IMR-90 (cell line): ENCODE measurements around the gene PLAC9. TPM values are rescaled to one million over a fixed set of nuclear protein-coding genes. Genes with fewer than 3 reads are reported as not detected.

Experiments
- ATAC-seq: fragments of 200-7000 bp; cut with Tn5 transposase; 2 replicates; pipeline ENCODE4 v1.9.1; 2020; ENCODE audit warnings: low read depth, mild to moderate bottlenecking, moderate library complexity
- BruUV-seq: library from RNA; stranded (reverse); fragments of 400-500 nt; replicated peaks from 2 replicates; lab custom pipeline; 2021; lab: Mats Ljungman, UMichigan
- CTCF ChIA-PET: fragments of 300-600 bp; formaldehyde crosslinking; extraction: SDS; loops from one replicate; lab custom pipeline; 2021; ENCODE audit warnings: antibody characterized with exemption; lab: Yijun Ruan, JAX
- POLR2A ChIA-PET: fragments of 300-600 bp; sonication (Branson Sonifier 250); formaldehyde crosslinking; loops from one replicate; lab custom pipeline; 2022; ENCODE audit warnings: antibody characterized with exemption; ENCODE audit not compliant: unreplicated experiment; lab: Charles Lee
- DNase-seq: peaks from one replicate; pipeline ENCODE4 v3.0.0; 2013
- H2AFZ ChIP-seq: replicated peaks from 2 replicates; pipeline ENCODE3; 2013; ENCODE audit warnings: low read length, mild to moderate bottlenecking; ENCODE audit not compliant: poor library complexity
- H2AK5ac ChIP-seq: 2 replicates; pipeline ENCODE4 v1.6.1; 2013; ENCODE audit warnings: low read depth, low read length, inconsistent platforms
- H2AK9ac ChIP-seq: replicated peaks from 2 replicates; pipeline ENCODE3; 2013; ENCODE audit warnings: mild to moderate bottlenecking, low read depth, low read length, moderate library complexity; ENCODE audit not compliant: poor library complexity
- H2BK120ac ChIP-seq: 2 replicates; pipeline ENCODE4 v1.6.1; 2013; ENCODE audit warnings: low read depth, low read length, inconsistent platforms
- H2BK15ac ChIP-seq: 3 replicates; pipeline ENCODE4 v1.6.1; 2013; ENCODE audit warnings: low read depth, low read length, inconsistent platforms
- H2BK20ac ChIP-seq: 2 replicates; pipeline ENCODE4 v1.6.1; 2013; ENCODE audit warnings: low read depth, mild to moderate bottlenecking, inconsistent platforms, low read length, moderate library complexity
- H2BK5ac ChIP-seq: 2 replicates; pipeline ENCODE4 v1.6.1; 2013; ENCODE audit warnings: mild to moderate bottlenecking, low read depth, low read length, inconsistent platforms; ENCODE audit not compliant: poor library complexity, severe bottlenecking
- H3K14ac ChIP-seq: replicated peaks from 2 replicates; pipeline ENCODE4 v1.6.1; 2013; ENCODE audit warnings: low read depth, low read length, inconsistent platforms
- H3K18ac ChIP-seq: 2 replicates; pipeline ENCODE4 v1.6.1; 2013; ENCODE audit warnings: low read depth, low read length, control low read depth
- H3K23ac ChIP-seq: 2 replicates; pipeline ENCODE4 v1.6.1; 2013; ENCODE audit warnings: low read depth, low read length, inconsistent platforms
- H3K27ac ChIP-seq: 2 replicates; pipeline ENCODE4 v1.5.1; 2013; ENCODE audit warnings: mild to moderate bottlenecking, control low read depth, low read length; ENCODE audit not compliant: insufficient read depth
- H3K27me3 ChIP-seq: 2 replicates; pipeline ENCODE4 v1.6.1; 2013; ENCODE audit warnings: low read length; ENCODE audit not compliant: control insufficient read depth, insufficient read depth
- H3K36me3 ChIP-seq: 2 replicates; pipeline ENCODE4 v1.6.1; 2013; ENCODE audit warnings: low read length, mixed read lengths; ENCODE audit not compliant: control insufficient read depth, insufficient read depth
- H3K4ac ChIP-seq: 2 replicates; pipeline ENCODE4 v1.6.1; 2013; ENCODE audit warnings: low read depth, low read length, inconsistent platforms
- H3K4me1 ChIP-seq: 2 replicates; pipeline ENCODE4 v1.6.1; 2013; ENCODE audit warnings: low read length, mixed read lengths; ENCODE audit not compliant: control insufficient read depth, insufficient read depth
- H3K4me2 ChIP-seq: 2 replicates; pipeline ENCODE4 v1.6.1; 2013; ENCODE audit warnings: low read depth, mild to moderate bottlenecking, control low read depth, low read length, moderate library complexity
- H3K4me3 ChIP-seq: 2 replicates; pipeline ENCODE4 v1.5.1; 2013; ENCODE audit warnings: low read depth, mild to moderate bottlenecking, control low read depth, low read length, moderate library complexity; ENCODE audit not compliant: insufficient read depth
- H3K56ac ChIP-seq: 2 replicates; pipeline ENCODE4 v1.6.1; 2013; ENCODE audit warnings: low read length, inconsistent platforms; ENCODE audit not compliant: insufficient read depth; ENCODE audit errors: extremely low read depth
- H3K79me1 ChIP-seq, 2 experiments: 2 replicates each; pipeline ENCODE4 v1.6.1; 2013; ENCODE audit warnings: low read length in 2 of 2, inconsistent platforms in 1 of 2, low read depth in 1 of 2
- H3K9ac ChIP-seq: 2 replicates; pipeline ENCODE4 v1.6.1; 2013; ENCODE audit warnings: low read depth, low read length, control low read depth
- H3K9me1 ChIP-seq: 2 replicates; pipeline ENCODE4 v1.6.1; 2013; ENCODE audit warnings: low read length, inconsistent platforms; ENCODE audit not compliant: insufficient read depth
- H3K9me3 ChIP-seq: 2 replicates; pipeline ENCODE4 v1.6.1; 2013; ENCODE audit warnings: low read length; ENCODE audit not compliant: control insufficient read depth, insufficient read depth
- H4K20me1 ChIP-seq: 2 replicates; pipeline ENCODE4 v1.6.1; 2013; ENCODE audit warnings: low read length, inconsistent platforms; ENCODE audit not compliant: insufficient read depth
- H4K5ac ChIP-seq: 2 replicates; pipeline ENCODE4 v1.6.1; 2013; ENCODE audit warnings: mild to moderate bottlenecking, low read depth, low read length, control low read depth
- H4K8ac ChIP-seq, 2 experiments: 2 replicates each; pipeline ENCODE4 v1.6.1; 2013; ENCODE audit warnings: low read depth in 2 of 2, low read length in 2 of 2, control low read depth in 1 of 2, inconsistent platforms in 1 of 2
- H4K91ac ChIP-seq: 2 replicates; pipeline ENCODE4 v1.6.1; 2013; ENCODE audit warnings: low read depth, low read length, inconsistent platforms; ENCODE audit not compliant: insufficient read depth
- CHD1 ChIP-seq: IDR thresholded peaks from 2 replicates; pipeline ENCODE4 v1.6.1; 2012; ENCODE audit warnings: low read depth, low read length, improper control_type of control experiment
- CTCF ChIP-seq: conservative IDR thresholded peaks from 2 replicates; pipeline ENCODE4 v1.5.1; 2012; ENCODE audit warnings: mild to moderate bottlenecking, low read depth, low read length, improper control_type of control experiment
- ELK1 ChIP-seq: fragments of 150-350 bp; IDR thresholded peaks from 2 replicates; pipeline ENCODE4 v1.6.1; 2016; ENCODE audit warnings: low read depth, mild to moderate bottlenecking, low read length, moderate library complexity, borderline replicate concordance
- FOS ChIP-seq: fragments of 150-350 bp; IDR thresholded peaks from 2 replicates; pipeline ENCODE4 v1.6.1; 2016; ENCODE audit warnings: low read depth, low read length
- MAFK ChIP-seq: IDR thresholded peaks from 2 replicates; pipeline ENCODE4 v1.6.1; 2012; ENCODE audit warnings: low read depth, low read length, improper control_type of control experiment
- MAZ ChIP-seq: IDR thresholded peaks from 2 replicates; pipeline ENCODE4 v1.6.1; 2012; ENCODE audit warnings: low read depth, mild to moderate bottlenecking, low read length, improper control_type of control experiment, moderate library complexity, borderline replicate concordance
- NFE2L2 ChIP-seq: fragments of 150-350 bp; IDR thresholded peaks from 2 replicates; pipeline ENCODE4 v1.6.1; 2016; ENCODE audit warnings: low read depth, mild to moderate bottlenecking, low read length
- RAD21 ChIP-seq: IDR thresholded peaks from 2 replicates; pipeline ENCODE4 v1.6.1; 2012; ENCODE audit warnings: low read length, improper control_type of control experiment
- RCOR1 ChIP-seq: IDR thresholded peaks from 2 replicates; pipeline ENCODE4 v1.6.1; 2012; ENCODE audit warnings: mild to moderate bottlenecking, low read length, improper control_type of control experiment; ENCODE audit not compliant: insufficient replicate concordance
- RFX5 ChIP-seq: IDR thresholded peaks from 2 replicates; pipeline ENCODE4 v1.8.0; 2012; ENCODE audit warnings: low read depth, mild to moderate bottlenecking, low read length, moderate library complexity
- SMC3 ChIP-seq: fragments of 150-350 bp; IDR thresholded peaks from 2 replicates; pipeline ENCODE4 v1.6.1; 2016; ENCODE audit warnings: low read depth, mild to moderate bottlenecking, antibody characterized with exemption, low read length, moderate library complexity
- USF2 ChIP-seq: fragments of 150-350 bp; IDR thresholded peaks from 2 replicates; pipeline ENCODE4 v1.6.1; 2017; ENCODE audit warnings: mild to moderate bottlenecking, antibody characterized with exemption, low read length, low read depth
- WGBS, 2 experiments: methylation state at CpG; one replicate each; pipeline versions ENCODE4 v1.1.5 to v1.1.7; 2013; ENCODE audit warnings: missing lambda C conversion rate in 2 of 2; ENCODE audit not compliant: insufficient read length in 1 of 2; ENCODE audit errors: extremely low coverage in 2 of 2; 5-methylcytosine and 5-hydroxymethylcytosine counted together
- dilution Hi-C: fragments of 300-500 bp; cut with HindIII; formaldehyde crosslinking; loops from one replicate; pipeline ENCODE4 v1.14.3; 2018; ENCODE audit warnings: low sequenced_read_pairs; ENCODE audit not compliant: unreplicated experiment
- in situ Hi-C: fragments of 300-500 bp; cut with MboI; formaldehyde crosslinking; loops from 3 replicates; pipeline ENCODE4 v1.14.3; 2019; ENCODE audit warnings: low sequenced_read_pairs, inconsistent platforms, mixed read lengths
- intact Hi-C: fragments of 100-400 bp; cut with micrococcal nuclease; formaldehyde crosslinking; loops from 2 replicates; pipeline ENCODE4 v1.10.0; 2022
- polyA plus RNA-seq, 3 experiments: library from polyadenylated mRNA; depleted of rRNA; stranded (reverse); fragments of >200 nt; gene quantifications; 2 replicates each; pipeline ENCODE4 v1.2.3, GENCODE V29; 2012; ENCODE audit warnings: low replicate concordance in 1 of 3
- total RNA-seq: library from RNA; depleted of rRNA; stranded (reverse); fragments of >200 nt; gene quantifications from 2 replicates; pipeline ENCODE4 v1.2.3, GENCODE V29; 2012

PLAC9 gene
- total and polyA plus RNA-seq, 2 of the 4 experiments (the other 2 are of a cell fraction), result 1.6 to 12.2 TPM

GRCh38 chr10:80187465-80188409 lies 55.2 kb downstream of the PLAC9 start (continued):
- TF ChIP-seq RCOR1 (no peak), MAFK (no peak)

- Histone ChIP-seq H2AFZ (no peak overlapping the region), H3K9me3 (peaks cover 2% of the 10 kb centered on the region; the same call in 1 of the 2 replicates), H3K56ac (no peak overlapping the region), H3K23ac (peak overlapping the region; percentile 28; the same call in 1 of the 2 replicates), H4K5ac (no peak overlapping the region), H2BK20ac (no peak overlapping the region), H4K91ac (no peak overlapping the region), H3K18ac (no peak overlapping the region), H3K79me1 (peaks cover 27 to 74% of the 10 kb centered on the region in 2 experiments), H3K36me3 (peaks cover 4% of the 10 kb centered on the region; the same call in 1 of the 2 replicates), H2BK5ac (no peak overlapping the region), H4K20me1 (peaks cover 86% of the 10 kb centered on the region), H4K8ac (no peak overlapping the region), H3K27me3 (no peaks in the 10 kb centered on the region), H2AK5ac (no peak overlapping the region), H3K27ac (no peak overlapping the region), H2AK9ac (no peak overlapping the region), H2BK120ac (no peak overlapping the region), H2BK15ac (no peak overlapping the region), H3K4me1 (peaks cover 20% of the 10 kb centered on the region), H3K14ac (no peak overlapping the region), H3K9me1 (peaks cover 49% of the 10 kb centered on the region), H3K4me3 (no peak overlapping the region), H3K9ac (no peak overlapping the region), H3K4ac (no peak overlapping the region), H3K4me2 (no peak overlapping the region)
- ChIA-PET POLR2A (no interaction called here), CTCF (no interaction called here)
- DNase-seq (no peak), ATAC-seq (no peak)
- dilution Hi-C loops, result no loop called here
- BruUV-seq, result no TSS peak
- in situ Hi-C loops, result no loop called here
- no peak for TF ChIP-seq CTCF
- no peak for TF ChIP-seq CHD1
- TF ChIP-seq FOS, result no peak
- TF ChIP-seq NFE2L2, result no peak
- no peak for TF ChIP-seq RFX5
- no peak for TF ChIP-seq ELK1
- no peak for TF ChIP-seq RAD21
- TF ChIP-seq SMC3, result no peak
- no peak for TF ChIP-seq MAZ
- TF ChIP-seq USF2, result no peak
- WGBS, 2 experiments, result 100% methylated on average over 4 of the region's 9 CpGs; no CpG with 5 or more reads in 1 of the 2 experiments
- intact Hi-C loops, result no loop called here
These were observed 56.2 kb downstream of the PLAC9 start for GRCh38 chr10:80188713-80189112.
